ENCODE measurements around the gene ATP10A. TPM values are rescaled to one million over a fixed set of nuclear protein-coding genes. Genes with fewer than 3 reads are reported as not detected.

Gene ATP10A
- polyA plus RNA-seq, 1 of the 3 experiments (the other 2 are of a cell fraction), result not detected

DNA sequence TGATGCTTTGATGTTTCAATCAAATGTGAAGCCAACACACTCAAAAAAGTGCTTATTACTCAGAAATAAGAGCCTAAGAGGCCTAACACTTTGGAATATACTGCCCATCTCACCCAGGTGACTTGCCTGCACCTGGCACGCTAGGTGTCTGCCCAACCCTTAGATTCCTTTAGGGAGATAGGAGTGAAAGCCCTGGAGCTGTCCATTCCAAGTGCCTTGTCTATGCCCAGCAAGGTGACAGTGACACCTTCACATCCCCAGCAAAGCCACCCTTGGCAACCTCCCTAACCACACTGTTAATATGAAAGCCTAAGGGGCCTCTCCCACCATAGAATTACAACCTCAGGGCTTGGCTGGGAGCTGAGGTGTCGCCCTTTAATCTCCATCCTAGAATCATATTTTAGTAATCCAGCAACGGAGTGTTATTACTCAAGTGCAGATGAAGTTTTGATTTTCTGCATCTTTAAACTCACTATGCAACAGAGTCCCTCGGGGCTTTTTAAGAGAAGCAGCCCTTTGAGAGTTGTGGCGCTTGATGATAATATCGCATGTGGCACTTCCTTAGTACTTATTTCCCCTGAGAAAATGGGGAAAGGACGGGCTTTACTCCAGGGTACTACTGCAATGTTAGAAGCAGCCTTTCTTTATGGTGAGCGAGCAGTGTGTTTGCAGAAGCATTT is 24.8 kb downstream of the ATP10A start:
- Histone ChIP-seq H3F3A (replicated peaks; ENCODE audit: insufficient read depth) (no peaks in the 10 kb centered on the region), H3K9ac (no peak overlapping the region), H3K27ac (ENCODE audit: low read depth in 2 of 2, low read length in 1 of 2) (no peak overlapping the region), H3K36me3 (replicated peaks in 1 of 2; ENCODE audit: control insufficient read depth in 1 of 2, insufficient read depth in 2 of 2, low read length in 1 of 2) (no peaks in the 10 kb centered on the region), H4K20me1 (ENCODE audit: insufficient read depth) (no peaks in the 10 kb centered on the region), H2AFZ (ENCODE audit: low read depth) (no peak overlapping the region), H3K9me2 (no peaks in the 10 kb centered on the region), H3K9me3 (no peaks in the 10 kb centered on the region), H3K4me3 (ENCODE audit: low read depth in 2 of 2, low read length in 1 of 2) (no peak overlapping the region), H3K4me1 (ENCODE audit: control insufficient read depth in 1 of 2, insufficient read depth in 2 of 2, low read depth in 1 of 2, low read length in 1 of 2) (no peaks in the 10 kb centered on the region), H3K27me3 (ENCODE audit: insufficient read depth) (no peaks in the 10 kb centered on the region), H3K79me2 (ENCODE audit: insufficient read depth) (no peaks in the 10 kb centered on the region), H3K4me2 (no peak overlapping the region)
- CTCF ChIA-PET, result no interaction called here
- DNase-seq, result no peak
- POLR2A ChIA-PET, result no interaction called here
- TF ChIP-seq, protein P1, sequence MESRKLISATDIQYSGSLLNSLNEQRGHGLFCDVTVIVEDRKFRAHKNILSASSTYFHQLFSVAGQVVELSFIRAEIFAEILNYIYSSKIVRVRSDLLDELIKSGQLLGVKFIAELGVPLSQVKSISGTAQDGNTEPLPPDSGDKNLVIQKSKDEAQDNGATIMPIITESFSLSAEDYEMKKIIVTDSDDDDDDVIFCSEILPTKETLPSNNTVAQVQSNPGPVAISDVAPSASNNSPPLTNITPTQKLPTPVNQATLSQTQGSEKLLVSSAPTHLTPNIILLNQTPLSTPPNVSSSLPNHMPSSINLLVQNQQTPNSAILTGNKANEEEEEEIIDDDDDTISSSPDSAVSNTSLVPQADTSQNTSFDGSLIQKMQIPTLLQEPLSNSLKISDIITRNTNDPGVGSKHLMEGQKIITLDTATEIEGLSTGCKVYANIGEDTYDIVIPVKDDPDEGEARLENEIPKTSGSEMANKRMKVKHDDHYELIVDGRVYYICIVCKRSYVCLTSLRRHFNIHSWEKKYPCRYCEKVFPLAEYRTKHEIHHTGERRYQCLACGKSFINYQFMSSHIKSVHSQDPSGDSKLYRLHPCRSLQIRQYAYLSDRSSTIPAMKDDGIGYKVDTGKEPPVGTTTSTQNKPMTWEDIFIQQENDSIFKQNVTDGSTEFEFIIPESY (IDR thresholded peaks at IDR 0.05; ENCODE audit: borderline replicate concordance, low read depth), result no peak
- no peak for TF ChIP-seq NFIC (IDR thresholded peaks at IDR 0.05; ENCODE audit: borderline replicate concordance)
- no peak for TF ChIP-seq TEAD4 (IDR thresholded peaks at IDR 0.05; ENCODE audit: borderline replicate concordance, insufficient read depth)
- TF ChIP-seq EZH2phosphoT487 (IDR thresholded peaks at IDR 0.05; ENCODE audit: borderline replicate concordance, low read depth), result no peak
- TF ChIP-seq MEF2A (IDR thresholded peaks at IDR 0.05; ENCODE audit: borderline replicate concordance, low read depth), result no peak
- no peak for TF ChIP-seq TCF12 (IDR thresholded peaks at IDR 0.05)
- 26% methylated on average over 8 of the region's 8 CpGs for WGBS (ENCODE audit: low lambda C conversion rate)

DNA sequence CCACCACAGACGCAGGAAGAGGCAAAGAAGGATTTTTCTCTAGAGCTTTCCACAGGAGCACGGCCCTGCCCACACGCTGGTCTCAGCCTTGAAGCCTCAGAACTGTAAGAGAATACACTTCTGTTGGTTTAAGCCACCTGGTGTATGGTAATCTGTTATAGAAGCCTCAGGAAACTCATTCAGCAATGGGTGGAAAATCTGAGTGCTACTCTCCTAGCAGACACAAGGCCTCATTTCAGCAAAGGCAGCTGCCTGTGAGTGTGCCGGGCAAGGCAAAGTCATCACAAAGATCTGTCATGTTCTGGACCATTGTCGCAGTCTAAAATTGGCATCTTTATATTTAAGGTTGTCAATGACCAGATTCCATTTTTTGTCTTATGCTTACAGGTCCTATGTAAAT is 31.0 kb downstream of the ATP10A start:
- Histone ChIP-seq H3K9ac (no peak overlapping the region), H3K36me3 (replicated peaks in 1 of 2; ENCODE audit: control insufficient read depth in 1 of 2, insufficient read depth in 2 of 2, low read length in 1 of 2) (no peaks in the 10 kb centered on the region), H3K4me2 (no peak overlapping the region), H3K4me3 (ENCODE audit: low read depth in 2 of 2, low read length in 1 of 2) (no peak overlapping the region), H3K9me3 (no peaks in the 10 kb centered on the region), H3F3A (replicated peaks; ENCODE audit: insufficient read depth) (no peaks in the 10 kb centered on the region), H2AFZ (ENCODE audit: low read depth) (no peak overlapping the region), H3K4me1 (ENCODE audit: control insufficient read depth in 1 of 2, insufficient read depth in 2 of 2, low read depth in 1 of 2, low read length in 1 of 2) (no peaks in the 10 kb centered on the region), H3K27ac (ENCODE audit: low read depth in 2 of 2, low read length in 1 of 2) (no peak overlapping the region), H3K27me3 (ENCODE audit: insufficient read depth) (no peaks in the 10 kb centered on the region), H3K9me2 (no peaks in the 10 kb centered on the region), H3K79me2 (ENCODE audit: insufficient read depth) (no peaks in the 10 kb centered on the region), H4K20me1 (ENCODE audit: insufficient read depth) (no peaks in the 10 kb centered on the region)
- DNase-seq, result no peak
- CTCF ChIA-PET, result no interaction called here
- POLR2A ChIA-PET, result no interaction called here
- WGBS (ENCODE audit: low lambda C conversion rate), result 56% methylated on average over 5 of the region's 5 CpGs
- TF ChIP-seq POLR2AphosphoS5 (IDR thresholded peaks at IDR 0.05; ENCODE audit: low read depth, low read length) (no peak), TEAD4 (IDR thresholded peaks at IDR 0.05; ENCODE audit: borderline replicate concordance, insufficient read depth) (no peak), TCF12 (IDR thresholded peaks at IDR 0.05) (no peak), SIN3A (IDR thresholded peaks at IDR 0.05; ENCODE audit: borderline replicate concordance, low read depth, low read length) (no peak)
- TF ChIP-seq, protein P2, sequence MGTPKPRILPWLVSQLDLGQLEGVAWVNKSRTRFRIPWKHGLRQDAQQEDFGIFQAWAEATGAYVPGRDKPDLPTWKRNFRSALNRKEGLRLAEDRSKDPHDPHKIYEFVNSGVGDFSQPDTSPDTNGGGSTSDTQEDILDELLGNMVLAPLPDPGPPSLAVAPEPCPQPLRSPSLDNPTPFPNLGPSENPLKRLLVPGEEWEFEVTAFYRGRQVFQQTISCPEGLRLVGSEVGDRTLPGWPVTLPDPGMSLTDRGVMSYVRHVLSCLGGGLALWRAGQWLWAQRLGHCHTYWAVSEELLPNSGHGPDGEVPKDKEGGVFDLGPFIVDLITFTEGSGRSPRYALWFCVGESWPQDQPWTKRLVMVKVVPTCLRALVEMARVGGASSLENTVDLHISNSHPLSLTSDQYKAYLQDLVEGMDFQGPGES (IDR thresholded peaks at IDR 0.05; ENCODE audit: low read depth, low read length), result no peak
- TF ChIP-seq, protein P3, sequence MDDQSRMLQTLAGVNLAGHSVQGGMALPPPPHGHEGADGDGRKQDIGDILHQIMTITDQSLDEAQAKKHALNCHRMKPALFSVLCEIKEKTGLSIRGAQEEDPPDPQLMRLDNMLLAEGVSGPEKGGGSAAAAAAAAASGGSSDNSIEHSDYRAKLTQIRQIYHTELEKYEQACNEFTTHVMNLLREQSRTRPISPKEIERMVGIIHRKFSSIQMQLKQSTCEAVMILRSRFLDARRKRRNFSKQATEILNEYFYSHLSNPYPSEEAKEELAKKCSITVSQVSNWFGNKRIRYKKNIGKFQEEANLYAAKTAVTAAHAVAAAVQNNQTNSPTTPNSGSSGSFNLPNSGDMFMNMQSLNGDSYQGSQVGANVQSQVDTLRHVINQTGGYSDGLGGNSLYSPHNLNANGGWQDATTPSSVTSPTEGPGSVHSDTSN (IDR thresholded peaks at IDR 0.05), result no peak
- TF ChIP-seq, protein P4, sequence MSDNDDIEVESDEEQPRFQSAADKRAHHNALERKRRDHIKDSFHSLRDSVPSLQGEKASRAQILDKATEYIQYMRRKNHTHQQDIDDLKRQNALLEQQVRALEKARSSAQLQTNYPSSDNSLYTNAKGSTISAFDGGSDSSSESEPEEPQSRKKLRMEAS (IDR thresholded peaks at IDR 0.05; ENCODE audit: low read depth), result no peak
